Mesendoderm (in vitro differentiated cells): ENCODE results near the gene PDZD2.

Source experiments
- DNase-seq: peaks from one replicate; pipeline ENCODE4 v3.0.0; 2013
- H2AK5ac ChIP-seq: 2 replicates; pipeline ENCODE4 v1.6.1; 2013; ENCODE audit warnings: low read length, inconsistent platforms
- H2BK120ac ChIP-seq: 2 replicates; pipeline ENCODE4 v1.6.1; 2013; ENCODE audit warnings: low read depth, mild to moderate bottlenecking, low read length, moderate library complexity, mixed read lengths
- H2BK15ac ChIP-seq: replicated peaks from 2 replicates; pipeline ENCODE4 v1.6.1; 2013; ENCODE audit warnings: low read depth, mild to moderate bottlenecking, moderate library complexity
- H2BK5ac ChIP-seq: 2 replicates; pipeline ENCODE4 v1.6.1; 2013; ENCODE audit warnings: low read length, inconsistent platforms
- H3K18ac ChIP-seq: 2 replicates; pipeline ENCODE4 v1.6.1; 2013; ENCODE audit warnings: mild to moderate bottlenecking, low read length, mixed read lengths
- H3K23ac ChIP-seq: one replicate; pipeline ENCODE4 v1.6.1; 2013; ENCODE audit warnings: low read length
- H3K27ac ChIP-seq: 2 replicates; pipeline ENCODE4 v1.5.1; 2013; ENCODE audit warnings: low read depth, mild to moderate bottlenecking, inconsistent platforms, low read length, moderate library complexity
- H3K27me3 ChIP-seq: 2 replicates; pipeline ENCODE4 v1.6.1; 2013; ENCODE audit warnings: low read length, control low read depth, mild to moderate bottlenecking, inconsistent platforms; ENCODE audit not compliant: insufficient read depth, poor library complexity
- H3K36me3 ChIP-seq: 2 replicates; pipeline ENCODE4 v1.6.1; 2013; ENCODE audit warnings: low read length, inconsistent platforms; ENCODE audit not compliant: control insufficient read depth, insufficient read depth
- H3K4ac ChIP-seq: one replicate; pipeline ENCODE4 v1.6.1; 2013; ENCODE audit warnings: low read depth, mild to moderate bottlenecking, low read length, moderate library complexity
- H3K4me1 ChIP-seq: 2 replicates; pipeline ENCODE4 v1.6.1; 2013; ENCODE audit warnings: low read depth, low read length, inconsistent platforms; ENCODE audit not compliant: control insufficient read depth
- H3K4me2 ChIP-seq: 2 replicates; pipeline ENCODE4 v1.6.1; 2013; ENCODE audit warnings: low read length
- H3K4me3 ChIP-seq: 2 replicates; pipeline ENCODE4 v1.5.1; 2013; ENCODE audit warnings: mild to moderate bottlenecking, low read length
- H3K56ac ChIP-seq: one replicate; pipeline ENCODE4 v1.6.1; 2013; ENCODE audit warnings: low read length
- H3K79me1 ChIP-seq: 2 replicates; pipeline ENCODE4 v1.6.1; 2013; ENCODE audit warnings: low read length, inconsistent platforms
- H3K79me2 ChIP-seq: 2 replicates; pipeline ENCODE4 v1.6.1; 2013; ENCODE audit warnings: mild to moderate bottlenecking, low read length; ENCODE audit not compliant: control insufficient read depth, insufficient read depth
- H3K9ac ChIP-seq: 2 replicates; pipeline ENCODE4 v1.6.1; 2013; ENCODE audit warnings: low read length, inconsistent platforms
- H4K5ac ChIP-seq: one replicate; pipeline ENCODE4 v1.6.1; 2013; ENCODE audit warnings: low read length
- H4K8ac ChIP-seq: one replicate; pipeline ENCODE4 v1.6.1; 2013; ENCODE audit warnings: low read depth, mild to moderate bottlenecking, control low read depth, low read length, moderate library complexity
- WGBS: extraction: QIAGEN DNeasy Blood & Tissue Kit; methylation state at CpG from one replicate; pipeline ENCODE4 v1.1.7; 2013; ENCODE audit warnings: low lambda C conversion rate, missing lambda C conversion rate; ENCODE audit not compliant: insufficient coverage; ENCODE audit errors: extremely low coverage; 5-methylcytosine and 5-hydroxymethylcytosine counted together

PDZD2 gene

DNA sequence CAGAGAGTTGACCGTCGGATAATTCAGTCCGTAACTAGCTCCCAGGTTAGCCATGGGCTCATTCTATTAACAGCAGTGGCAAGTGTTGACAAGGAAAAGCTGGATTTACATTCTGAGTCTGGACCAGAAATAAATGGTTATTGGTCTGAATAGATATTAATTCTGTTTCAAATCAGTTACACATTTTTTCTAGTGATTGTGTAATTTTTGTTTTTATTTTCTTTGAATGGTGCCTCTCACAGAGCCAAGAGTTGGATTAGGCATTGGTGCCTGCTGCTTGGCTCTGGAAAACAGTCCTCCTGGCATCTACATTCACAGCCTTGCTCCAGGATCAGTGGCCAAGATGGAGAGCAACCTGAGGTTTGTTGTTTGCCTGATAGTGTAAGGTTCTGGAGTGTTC lies 420.1 kb downstream of the PDZD2 start:
- DNase-seq = no peak
- H2BK120ac ChIP-seq = no peak overlapping the region
- H3K4me1 ChIP-seq = no peaks in the 10 kb centered on the region
- H4K5ac ChIP-seq = no peak overlapping the region
- no peak overlapping the region for H3K27ac ChIP-seq
- no peaks in the 10 kb centered on the region for H3K36me3 ChIP-seq
- H4K8ac ChIP-seq = no peak overlapping the region
- no peak overlapping the region for H3K18ac ChIP-seq
- H2BK15ac ChIP-seq = no peak overlapping the region
- H3K79me1 ChIP-seq = no peaks in the 10 kb centered on the region
- H3K79me2 ChIP-seq = no peaks in the 10 kb centered on the region
- H3K9ac ChIP-seq = no peak overlapping the region
- no peak overlapping the region for H3K23ac ChIP-seq
- H3K4me2 ChIP-seq = no peak overlapping the region
- H3K27me3 ChIP-seq = no peaks in the 10 kb centered on the region
- H3K4me3 ChIP-seq = no peak overlapping the region
- H2BK5ac ChIP-seq = no peak overlapping the region
- no CpG with 5 or more reads among the region's 3 CpGs for WGBS
- H3K4ac ChIP-seq = no peak overlapping the region
- H3K56ac ChIP-seq = no peak overlapping the region
- H2AK5ac ChIP-seq = no peak overlapping the region

DNA sequence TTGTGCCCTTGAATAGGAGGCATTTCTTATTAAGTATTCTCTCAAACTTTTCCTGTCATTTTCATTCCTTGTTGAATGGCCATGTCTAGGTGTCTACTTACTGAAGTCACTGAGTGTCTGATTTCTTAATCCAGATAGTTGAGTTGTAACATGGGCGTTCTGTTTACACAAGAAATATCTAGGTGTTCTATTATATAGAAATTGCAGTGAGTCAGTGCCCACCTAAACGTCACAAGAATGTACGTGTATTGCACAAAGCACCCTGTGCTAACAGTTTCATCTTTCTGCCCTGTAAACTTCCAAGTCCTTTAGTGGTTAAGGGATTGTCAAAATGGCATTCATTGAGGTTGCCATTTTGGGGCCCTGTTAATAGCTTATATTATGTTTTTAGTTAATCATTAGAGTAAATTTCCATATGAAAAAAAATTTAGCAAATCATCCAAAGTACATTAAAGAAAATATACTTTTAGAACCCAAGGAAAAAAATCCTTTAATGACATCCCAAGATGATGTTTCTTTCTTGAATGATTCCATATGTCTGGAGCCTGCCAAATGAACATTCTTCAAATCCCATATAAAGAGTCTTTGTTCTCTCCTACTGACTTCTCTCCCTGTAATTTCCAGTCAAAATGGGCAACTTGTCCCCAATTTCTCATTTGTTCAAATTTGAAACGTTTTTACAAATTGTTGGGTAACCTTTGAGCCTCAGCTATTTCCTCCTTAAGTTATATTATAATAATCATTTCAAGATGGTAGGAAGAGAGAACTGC lies 421.0 kb downstream of the PDZD2 start:
- Histone ChIP-seq H3K56ac (no peak overlapping the region), H3K27ac (no peak overlapping the region), H3K23ac (no peak overlapping the region), H3K4ac (no peak overlapping the region), H2AK5ac (no peak overlapping the region), H3K36me3 (no peaks in the 10 kb centered on the region), H3K4me3 (no peak overlapping the region), H4K8ac (no peak overlapping the region), H2BK15ac (no peak overlapping the region), H3K27me3 (no peaks in the 10 kb centered on the region), H3K79me2 (no peaks in the 10 kb centered on the region), H3K4me1 (no peaks in the 10 kb centered on the region), H3K18ac (no peak overlapping the region), H3K9ac (no peak overlapping the region), H2BK120ac (no peak overlapping the region), H3K79me1 (no peaks in the 10 kb centered on the region), H3K4me2 (no peak overlapping the region), H2BK5ac (no peak overlapping the region), H4K5ac (no peak overlapping the region)
- no peak for DNase-seq
- no CpG with 5 or more reads among the region's 4 CpGs for WGBS

DNA sequence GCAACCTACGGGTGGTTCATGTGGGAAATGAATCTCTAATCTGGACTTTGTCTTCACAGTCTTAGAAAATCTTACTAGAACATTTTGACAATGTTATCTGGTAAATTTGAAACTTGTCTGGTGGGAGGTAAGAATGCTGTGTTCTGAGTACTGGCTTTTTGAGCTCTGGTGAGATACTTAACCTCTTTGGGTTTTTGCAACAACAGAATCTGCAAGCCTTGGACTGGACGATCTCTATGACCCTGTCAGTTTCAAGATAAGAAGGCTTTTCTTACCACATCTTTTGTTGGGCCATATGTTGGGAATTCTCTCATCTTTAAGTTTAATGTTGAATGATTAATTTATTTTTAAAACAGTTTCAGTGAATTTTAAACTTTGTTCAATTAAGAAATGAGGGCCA lies 422.3 kb downstream of the PDZD2 start:
- Histone ChIP-seq H4K5ac (no peak overlapping the region), H4K8ac (no peak overlapping the region), H3K18ac (no peak overlapping the region), H3K4me3 (no peak overlapping the region), H3K23ac (no peak overlapping the region), H3K4me2 (no peak overlapping the region), H2AK5ac (no peak overlapping the region), H3K79me2 (no peaks in the 10 kb centered on the region), H3K27me3 (no peaks in the 10 kb centered on the region), H3K27ac (no peak overlapping the region), H3K4ac (no peak overlapping the region), H3K79me1 (no peaks in the 10 kb centered on the region), H2BK5ac (no peak overlapping the region), H3K36me3 (no peaks in the 10 kb centered on the region), H3K9ac (no peak overlapping the region), H3K56ac (no peak overlapping the region), H3K4me1 (no peaks in the 10 kb centered on the region), H2BK120ac (no peak overlapping the region), H2BK15ac (no peak overlapping the region)
- WGBS = no CpG with 5 or more reads among the region's 2 CpGs
- no peak for DNase-seq

DNA sequence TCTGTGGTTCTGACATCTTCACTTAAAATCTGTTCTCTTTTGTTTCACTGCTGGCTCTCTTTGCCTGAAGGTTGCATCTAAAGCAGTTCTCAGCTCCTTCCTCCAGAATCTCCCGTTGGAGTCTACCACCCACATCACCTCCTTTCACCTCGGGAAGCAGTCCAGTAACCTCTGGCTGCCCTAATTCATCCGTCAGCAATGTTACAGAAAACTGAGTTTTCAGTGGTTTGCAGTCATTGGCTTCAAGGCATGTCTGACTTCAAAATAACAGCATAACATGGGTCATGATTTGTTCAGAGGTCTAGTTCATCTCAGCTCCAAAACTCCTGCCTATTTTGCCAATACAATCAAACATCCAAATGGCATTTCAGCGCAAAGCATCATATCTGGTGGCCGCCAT lies 427.5 kb downstream of the PDZD2 start:
- Histone ChIP-seq H3K79me1 (no peaks in the 10 kb centered on the region), H3K27ac (no peak overlapping the region), H3K79me2 (no peaks in the 10 kb centered on the region), H3K9ac (no peak overlapping the region), H4K8ac (no peak overlapping the region), H2BK15ac (no peak overlapping the region), H3K36me3 (no peaks in the 10 kb centered on the region), H3K18ac (no peak overlapping the region), H2BK5ac (no peak overlapping the region), H3K27me3 (no peaks in the 10 kb centered on the region), H3K4me2 (no peak overlapping the region), H2BK120ac (no peak overlapping the region), H3K56ac (no peak overlapping the region), H3K4me1 (no peaks in the 10 kb centered on the region), H3K23ac (no peak overlapping the region), H3K4ac (no peak overlapping the region), H4K5ac (no peak overlapping the region), H3K4me3 (no peak overlapping the region), H2AK5ac (no peak overlapping the region)
- no peak for DNase-seq
- no CpG with 5 or more reads among the region's 5 CpGs for WGBS

DNA sequence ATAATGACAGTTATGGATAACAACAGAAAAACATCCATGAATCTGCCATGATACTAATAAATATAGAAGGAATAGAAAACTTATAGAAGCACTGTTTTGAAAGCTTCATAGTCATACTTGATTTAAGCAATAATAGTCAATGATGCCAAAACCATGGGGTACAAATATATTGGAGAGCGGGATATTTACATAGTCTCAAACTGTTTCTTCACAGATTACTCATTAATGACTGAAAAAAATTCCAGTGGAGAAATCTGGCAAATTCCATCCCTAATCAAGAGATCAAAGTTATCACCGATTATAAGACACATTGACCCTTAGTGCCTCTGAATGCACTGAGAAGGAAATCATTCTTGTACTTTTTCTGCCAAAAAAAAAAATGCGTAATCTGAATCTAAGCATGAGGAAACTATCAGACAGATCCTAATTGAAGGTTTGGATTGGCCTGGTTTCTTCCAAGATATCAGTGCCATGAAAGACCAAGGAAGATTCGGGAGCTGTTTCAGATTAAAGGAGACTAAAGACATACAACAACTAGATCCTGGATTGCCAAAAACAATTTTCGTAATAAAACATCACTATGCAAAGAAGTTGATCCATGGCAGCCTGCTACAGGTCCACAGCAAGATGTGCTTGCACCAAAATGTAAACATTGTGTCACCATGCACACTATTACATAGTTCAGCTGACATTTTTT lies 429.0 kb downstream of the PDZD2 start:
- no peak overlapping the region for H3K27ac ChIP-seq

More for the DNA sequence above, 429.0 kb downstream of the PDZD2 start:
- no peak overlapping the region for H2BK15ac ChIP-seq
- H3K4me1 ChIP-seq = no peaks in the 10 kb centered on the region
- no peak overlapping the region for H3K4me2 ChIP-seq
- no peak overlapping the region for H3K9ac ChIP-seq
- no peak overlapping the region for H2BK120ac ChIP-seq
- no peak overlapping the region for H3K18ac ChIP-seq
- no peak overlapping the region for H2AK5ac ChIP-seq
- whole genome bisulfite sequencing = no CpG with 5 or more reads among the region's 5 CpGs
- H3K36me3 ChIP-seq = no peaks in the 10 kb centered on the region
- H3K4ac ChIP-seq = no peak overlapping the region
- no peak overlapping the region for H3K23ac ChIP-seq
- H3K79me1 ChIP-seq = no peaks in the 10 kb centered on the region
- DNase-seq = no peak
- no peak overlapping the region for H3K56ac ChIP-seq
- no peak overlapping the region for H4K5ac ChIP-seq
- H3K79me2 ChIP-seq = no peaks in the 10 kb centered on the region
- H3K4me3 ChIP-seq = no peak overlapping the region
- no peak overlapping the region for H4K8ac ChIP-seq
- no peaks in the 10 kb centered on the region for H3K27me3 ChIP-seq
- H2BK5ac ChIP-seq = no peak overlapping the region
